H1 (cell line): Measurements from ENCODE around the gene GTF3C2. TPM values are rescaled to one million over a fixed set of nuclear protein-coding genes. Genes with fewer than 3 reads are reported as not detected.

Experiments used
- CTCF ChIA-PET: fragments of 300-600 bp; sonication (Branson Sonifier 250); formaldehyde crosslinking; loops from one replicate; lab custom pipeline; 2021; ENCODE audit not compliant: partially characterized antibody; lab: Charles Lee
- POLR2A ChIA-PET: fragments of 300-600 bp; sonication (Branson Sonifier 250); formaldehyde crosslinking; loops from one replicate; lab custom pipeline; 2021; ENCODE audit warnings: inconsistent platforms; ENCODE audit not compliant: partially characterized antibody; lab: Charles Lee
- DNase-seq, 2 experiments: peaks; one replicate each; pipeline versions ENCODE4 v3.0.0 to v3.0.0-alpha.2; 2010 to 2022; ENCODE audit warnings: low spot score in 2 of 2, low read depth in 1 of 2, mixed read lengths in 1 of 2
- FAIRE-seq: peaks from 2 replicates; lab custom pipeline; 2011; peaks lifted over from hg19 to GRCh38; lab: Jason Lieb, UNC
- H2AFZ ChIP-seq: 2 replicates; pipeline ENCODE4 v1.8.1; 2012; ENCODE audit warnings: low read length, inconsistent platforms
- H2AK5ac ChIP-seq: 2 replicates; pipeline ENCODE4 v1.6.1; 2013; ENCODE audit warnings: low read depth, low read length
- H2BK120ac ChIP-seq: replicated peaks from 2 replicates; pipeline ENCODE3; 2013; ENCODE audit warnings: low read depth, low read length, inconsistent platforms
- H2BK12ac ChIP-seq: 2 replicates; pipeline ENCODE4 v1.6.1; 2013; ENCODE audit warnings: low read depth, low read length
- H2BK15ac ChIP-seq: 2 replicates; pipeline ENCODE4 v1.6.1; 2013; ENCODE audit warnings: low read length
- H2BK20ac ChIP-seq: 2 replicates; pipeline ENCODE4 v1.6.1; 2013; ENCODE audit warnings: low read length
- H2BK5ac ChIP-seq: 2 replicates; pipeline ENCODE4 v1.6.1; 2013; ENCODE audit warnings: low read depth, low read length
- H3K14ac ChIP-seq: 2 replicates; pipeline ENCODE4 v1.6.1; 2013; ENCODE audit warnings: inconsistent platforms; ENCODE audit not compliant: insufficient read length
- H3K18ac ChIP-seq: 2 replicates; pipeline ENCODE4 v1.6.1; 2013; ENCODE audit warnings: low read length; ENCODE audit errors: extremely low read depth
- H3K23ac ChIP-seq: 2 replicates; pipeline ENCODE4 v1.6.1; 2013; ENCODE audit warnings: inconsistent platforms; ENCODE audit not compliant: insufficient read length
- H3K23me2 ChIP-seq: 2 replicates; pipeline ENCODE4 v1.6.1; 2013; ENCODE audit warnings: low read depth, low read length
- H3K27ac ChIP-seq: 2 replicates; pipeline ENCODE4 v1.6.1; 2011; ENCODE audit warnings: low read depth, low read length, inconsistent platforms
- H3K27me3 ChIP-seq, 4 experiments: replicated peaks in 1 of 4; 1 replicate in 1 of 4; 2 replicates in 3 of 4; pipeline versions ENCODE4 v1.6.1 to v1.8.1; 2011 to 2013; ENCODE audit warnings: low read length in 3 of 4, mild to moderate bottlenecking in 3 of 4, inconsistent platforms in 2 of 4, mixed read lengths in 2 of 4, moderate library complexity in 1 of 4; ENCODE audit not compliant: control insufficient read depth in 3 of 4, insufficient read depth in 3 of 4; ENCODE audit errors: extremely low read depth in 1 of 4
- H3K36me3 ChIP-seq, 4 experiments: 2 replicates each; pipeline versions ENCODE4 v1.6.1 to v1.8.1; 2011 to 2013; ENCODE audit warnings: mild to moderate bottlenecking in 4 of 4, low read length in 3 of 4, moderate library complexity in 2 of 4, control low read depth in 1 of 4, inconsistent platforms in 1 of 4; ENCODE audit not compliant: insufficient read depth in 4 of 4, control insufficient read depth in 2 of 4
- H3K4ac ChIP-seq: replicated peaks from 2 replicates; pipeline ENCODE3; 2013; ENCODE audit warnings: low read length, low read depth, mixed read lengths, inconsistent platforms; ENCODE audit not compliant: insufficient read length
- H3K4me1 ChIP-seq, 4 experiments: replicated peaks in 1 of 4; 1 replicate in 1 of 4; 2 replicates in 3 of 4; pipeline versions ENCODE4 v1.6.1 to v1.8.1; 2011 to 2013; ENCODE audit warnings: low read length in 3 of 4, inconsistent platforms in 2 of 4, mixed read lengths in 1 of 4; ENCODE audit not compliant: insufficient read depth in 4 of 4, control insufficient read depth in 3 of 4
- H3K4me2 ChIP-seq, 2 experiments: 2 replicates each; pipeline versions ENCODE4 v1.6.1 to v1.8.1; 2011 to 2013; ENCODE audit warnings: low read depth in 2 of 2, low read length in 2 of 2, control low read depth in 1 of 2, inconsistent platforms in 1 of 2, mild to moderate bottlenecking in 1 of 2; ENCODE audit not compliant: insufficient read depth in 1 of 2
- H3K4me3 ChIP-seq, 4 experiments: fragments of 200-600, 300-600 bp in 1 of 4; sonication (generic), shearing (Covaris generic), sonication (Bioruptor Twin) in 1 of 4; 2 replicates each; pipeline versions ENCODE4 v1.5.1 to v1.8.1; 2011 to 2016; ENCODE audit warnings: low read length in 4 of 4, low read depth in 3 of 4, control low read depth in 2 of 4, inconsistent platforms in 2 of 4, mild to moderate bottlenecking in 2 of 4, mixed read lengths in 1 of 4, moderate library complexity in 1 of 4; ENCODE audit not compliant: insufficient read depth in 2 of 4; ENCODE audit errors: extremely low read depth in 1 of 4
- H3K56ac ChIP-seq: replicated peaks from 2 replicates; pipeline ENCODE3; 2013; ENCODE audit warnings: low read depth, mild to moderate bottlenecking, mixed read lengths, low read length, inconsistent platforms; ENCODE audit not compliant: insufficient read length
- H3K79me1 ChIP-seq: 2 replicates; pipeline ENCODE4 v1.6.1; 2013; ENCODE audit warnings: low read depth, low read length, control low read depth
- H3K79me2 ChIP-seq, 2 experiments: 2 replicates each; pipeline versions ENCODE4 v1.6.1 to v1.8.1; 2012 to 2013; ENCODE audit warnings: low read length in 2 of 2, mild to moderate bottlenecking in 2 of 2, inconsistent platforms in 1 of 2; ENCODE audit not compliant: insufficient read depth in 2 of 2, control insufficient read depth in 1 of 2
- H3K9ac ChIP-seq, 4 experiments: replicated peaks in 1 of 4; 1 replicate in 1 of 4; 2 replicates in 3 of 4; pipeline versions ENCODE4 v1.6.1 to v1.8.1; 2011 to 2013; ENCODE audit warnings: low read depth in 3 of 4, low read length in 3 of 4, control low read depth in 2 of 4, mild to moderate bottlenecking in 2 of 4, moderate library complexity in 2 of 4, inconsistent platforms in 1 of 4; ENCODE audit errors: extremely low read depth in 1 of 4
- H3K9me3 ChIP-seq, 2 experiments: 2 replicates each; pipeline versions ENCODE4 v1.6.1 to v1.8.1; 2012 to 2013; ENCODE audit warnings: mild to moderate bottlenecking in 2 of 2, moderate library complexity in 2 of 2, control low read depth in 1 of 2, inconsistent platforms in 1 of 2, low read depth in 1 of 2, low read length in 1 of 2, mixed read lengths in 1 of 2; ENCODE audit not compliant: insufficient read depth in 2 of 2
- H4K20me1 ChIP-seq, 2 experiments: replicated peaks in 1 of 2; 2 replicates each; pipeline versions ENCODE3 to v1.8.1; 2011 to 2013; ENCODE audit warnings: inconsistent platforms in 2 of 2, low read length in 2 of 2, mild to moderate bottlenecking in 1 of 2; ENCODE audit not compliant: insufficient read depth in 2 of 2, control insufficient read depth in 1 of 2
- H4K5ac ChIP-seq: 2 replicates; pipeline ENCODE4 v1.6.1; 2013; ENCODE audit warnings: low read length, low read depth, mixed read lengths, inconsistent platforms; ENCODE audit not compliant: insufficient read length
- H4K8ac ChIP-seq: 2 replicates; pipeline ENCODE4 v1.8.0; 2013; ENCODE audit warnings: mild to moderate bottlenecking, moderate library complexity, low read length, inconsistent platforms; ENCODE audit not compliant: insufficient read depth; ENCODE audit errors: extremely low read depth
- H4K91ac ChIP-seq: replicated peaks from 2 replicates; pipeline ENCODE3; 2013; ENCODE audit warnings: low read length, mixed read lengths, inconsistent platforms; ENCODE audit not compliant: insufficient read length
- ATF2 ChIP-seq: IDR thresholded peaks from 2 replicates; pipeline ENCODE4 v1.6.1; 2012; ENCODE audit warnings: low read length, inconsistent platforms
- BRCA1 ChIP-seq: IDR thresholded peaks from 2 replicates; pipeline ENCODE4 v1.6.1; 2012; ENCODE audit warnings: low read depth, low read length, improper control_type of control experiment
- CBX8 ChIP-seq: fragments of 300-800, 300-1000 bp; sonication (generic); IDR thresholded peaks from 2 replicates; pipeline ENCODE4 v1.7.1; 2016; ENCODE audit warnings: low read depth, low read length, borderline replicate concordance
- EZH2 ChIP-seq: fragments of 200-600 bp; sonication (generic); IDR thresholded peaks from 2 replicates; pipeline ENCODE4 v1.7.1; 2012; ENCODE audit warnings: low read depth, mild to moderate bottlenecking, moderate library complexity, low read length, inconsistent platforms; ENCODE audit not compliant: severe bottlenecking
- FOSL1 ChIP-seq: IDR thresholded peaks from 2 replicates; pipeline ENCODE4 v1.6.1; 2011; ENCODE audit warnings: mild to moderate bottlenecking, low read depth, low read length, moderate library complexity; ENCODE audit not compliant: insufficient read depth
- RNF2 ChIP-seq: fragments of 200-900, 300-1000 bp; sonication (generic); IDR thresholded peaks from 2 replicates; pipeline ENCODE4 v1.7.1; 2016; ENCODE audit warnings: borderline replicate concordance, low read depth, mild to moderate bottlenecking, antibody characterized with exemption, low read length; ENCODE audit not compliant: poor library complexity, severe bottlenecking; ENCODE audit errors: missing control alignments
- SIN3A ChIP-seq, 2 experiments: IDR thresholded peaks in 1 of 2; conservative IDR thresholded peaks in 1 of 2; 2 replicates each; pipeline ENCODE4 v1.6.1; 2011 to 2012; ENCODE audit warnings: low read length in 2 of 2, improper control_type of control experiment in 1 of 2, low read depth in 1 of 2, mild to moderate bottlenecking in 1 of 2
- SUZ12 ChIP-seq: fragments of 200-600 bp; sonication (generic); IDR thresholded peaks from 2 replicates; pipeline ENCODE4 v1.6.1; 2012; ENCODE audit warnings: mild to moderate bottlenecking, inconsistent platforms, low read length, moderate library complexity, mixed read lengths
- WGBS, 2 experiments: shearing (Covaris generic) in 1 of 2; methylation state at CpG; one replicate each; pipeline versions ENCODE4 v1.1.6 to v1.1.7; 2013 to 2015; ENCODE audit warnings: low lambda C conversion rate in 2 of 2, mixed read lengths in 2 of 2, inconsistent platforms in 1 of 2, low coverage in 1 of 2, missing lambda C conversion rate in 1 of 2; ENCODE audit not compliant: insufficient replicate concordance in 2 of 2, insufficient coverage in 1 of 2, insufficient read length in 1 of 2; ENCODE audit errors: extremely low coverage in 1 of 2, missing lambda C conversion rate in 1 of 2; 5-methylcytosine and 5-hydroxymethylcytosine counted together
- polyA plus RNA-seq, 7 experiments: library from polyadenylated mRNA; depleted of rRNA in 3 of 7; stranded (reverse) in 5 of 7; unstranded in 2 of 7; fragments of >200 nt in 5 of 7; fragments of 200-250 nt in 2 of 7; gene quantifications; 1 replicate in 5 of 7; 2 replicates in 1 of 7; 4 replicates in 1 of 7; pipeline versions ENCODE4 v1.2.1 to v1.2.3, GENCODE V29; 2011 to 2013; ENCODE audit warnings: missing spikeins in 2 of 7, mixed read lengths in 2 of 7
- total RNA-seq: library from RNA; stranded (reverse); fragmentation: NEBNext Ultra II Directional; extraction: Animal tissue kit (Norgen Biotek cat#: 25700); gene quantifications from 2 replicates; pipeline ENCODE4 v1.2.1, GENCODE V29; 2021

GTF3C2 gene
- total and polyA plus RNA-seq, 2 of the 8 experiments (the other 6 are each of a cell fraction or from before 2014, with no cell fraction given): 118 to 127 TPM

GRCh38 chr2:27307545-27308358 lies 48.8 kb downstream of the GTF3C2 start:
- Histone ChIP-seq H4K8ac (peak overlapping the region; percentile 76; the same call in 1 of the 2 replicates), H2BK12ac (no peak overlapping the region), H3K4me1 (peaks cover 0 to 28% (median 14%) of the 10 kb centered on the region in 4 experiments; a peak in 5 of 7 replicates), H3K4me2 (peak overlapping the region; percentile 63 to 69), H4K5ac (no peak overlapping the region), H2BK15ac (no peak overlapping the region), H4K91ac (no peak overlapping the region), H3K18ac (no peak overlapping the region), H3K23ac (no peak overlapping the region), H3K79me1 (no peaks in the 10 kb centered on the region), H2AFZ (no peak overlapping the region), H3K9me3 (no peaks in the 10 kb centered on the region; a peak in 1 of 4 replicates), H3K9ac (no peak overlapping the region), H2AK5ac (no peak overlapping the region), H3K4ac (no peak overlapping the region), H3K27me3 (peaks cover 29 to 41% (median 39%) of the 10 kb centered on the region in 4 experiments), H3K36me3 (peaks cover 0 to 4% (median 0%) of the 10 kb centered on the region in 4 experiments; a peak in 1 of 8 replicates), H3K4me3 (peak overlapping the region in 3 of 4 experiments; percentile 26 to 51 (median 34); a peak in 4 of 8 replicates), H3K79me2 (no peaks in the 10 kb centered on the region), H2BK120ac (no peak overlapping the region), H3K27ac (no peak overlapping the region), H2BK20ac (no peak overlapping the region), H3K56ac (no peak overlapping the region), H4K20me1 (peaks cover 4 to 11% of the 10 kb centered on the region in 2 experiments), H2BK5ac (no peak overlapping the region), H3K14ac (no peak overlapping the region), H3K23me2 (peaks cover 10% of the 10 kb centered on the region; the same call in 1 of the 2 replicates)
- 12% methylated on average over 53 of the region's 75 CpGs; no CpG with 5 or more reads in 1 of the 2 experiments for WGBS, 2 experiments
- CTCF ChIA-PET: interaction anchor here (0.7 to 11.3 kb wide), 14 partner anchors 12 to 64 kb away, joined by 3 to 128 read pairs (median 4); partner anchors contain the start of genes MPV17 and TRIM54
- POLR2A ChIA-PET: interaction anchor here (0.7 to 8.8 kb wide), 11 partner anchors 13 to 196 kb away, joined by 3 to 105 read pairs (median 5); partner anchors contain the start of genes ATRAID, GTF3C2, MPV17 and SLC5A6
- FAIRE-seq (no peak), DNase-seq (peak in 1 of 2 experiments; percentile 64)
- TF ChIP-seq SUZ12 (peak; percentile 74; the same call in 1 of the 2 replicates), FOSL1 (no peak), CBX8 (no peak), BRCA1 (no peak), SIN3A (conservative IDR thresholded peaks at IDR 0.05 in 1 of 2, IDR thresholded peaks at IDR 0.05 in 1 of 2; ENCODE audit: low read depth in 1 of 2, low read length in 2 of 2) (no peak), RNF2 (no peak), ATF2 (no peak), EZH2 (peak; percentile 57)
